Thymus (tissue), 11 donors: Measurements from ENCODE around the gene SHC4. TPM values are rescaled to one million over a fixed set of nuclear protein-coding genes. Genes with fewer than 3 reads are reported as not detected.
"Not testable (repeated sequence)": the region's sequence is repeated elsewhere in the genome, so short reads cannot be mapped to it uniquely, and the experiment has no call there.

Source experiments
- DNase-seq, 9 donors: peaks; one replicate each; pipeline ENCODE4 v3.0.0-alpha.2; 2013; ENCODE audit warnings: low spot score in 9 of 9, low read depth in 6 of 9, missing footprints in 1 of 9
- H3K27ac ChIP-seq, 2 donors: one replicate each; pipeline ENCODE4 v1.5.1; 2013; ENCODE audit warnings: control low read depth in 1 of 2, low read depth in 1 of 2, low read length in 1 of 2, mild to moderate bottlenecking in 1 of 2, moderate library complexity in 1 of 2
- H3K27me3 ChIP-seq, 2 donors: one replicate each; pipeline ENCODE4 v1.5.1; 2013; ENCODE audit warnings: low read length in 1 of 2; ENCODE audit not compliant: control insufficient read depth in 2 of 2, insufficient read depth in 1 of 2
- H3K36me3 ChIP-seq, 2 donors: one replicate each; pipeline ENCODE4 v1.5.1; 2013; ENCODE audit warnings: low read length in 1 of 2, mild to moderate bottlenecking in 1 of 2, moderate library complexity in 1 of 2; ENCODE audit not compliant: control insufficient read depth in 2 of 2, insufficient read depth in 2 of 2
- H3K4me1 ChIP-seq, 2 donors: one replicate each; pipeline ENCODE4 v1.5.1; 2013; ENCODE audit warnings: low read length in 2 of 2; ENCODE audit not compliant: control insufficient read depth in 2 of 2, insufficient read depth in 2 of 2
- H3K4me3 ChIP-seq, 2 donors: one replicate each; pipeline ENCODE4 v1.5.1; 2013; ENCODE audit warnings: low read length in 2 of 2, control low read depth in 1 of 2, mild to moderate bottlenecking in 1 of 2
- H3K9me3 ChIP-seq, 2 donors: one replicate each; pipeline ENCODE4 v1.5.1; 2013; ENCODE audit warnings: low read length in 1 of 2, mild to moderate bottlenecking in 1 of 2; ENCODE audit not compliant: control insufficient read depth in 2 of 2, insufficient read depth in 1 of 2
- WGBS: extraction: QIAGEN DNeasy Blood & Tissue Kit; methylation state at CpG from one replicate; pipeline ENCODE4 v1.1.7; 2013; 5-methylcytosine and 5-hydroxymethylcytosine counted together
- polyA plus RNA-seq: library from polyadenylated mRNA; stranded (reverse); fragments of 200-250 nt; gene quantifications from one replicate; pipeline ENCODE4 v1.2.3, GENCODE V29; 2013
- total RNA-seq: library from RNA; stranded (reverse); fragments of 120-200 nt; gene quantifications from one replicate; pipeline ENCODE4 v1.2.4, GENCODE V29; 2013
- donor health status: healthy.

SHC4 gene
- total and polyA plus RNA-seq, 2 donors = 0.64 to 0.94 TPM

DNA sequence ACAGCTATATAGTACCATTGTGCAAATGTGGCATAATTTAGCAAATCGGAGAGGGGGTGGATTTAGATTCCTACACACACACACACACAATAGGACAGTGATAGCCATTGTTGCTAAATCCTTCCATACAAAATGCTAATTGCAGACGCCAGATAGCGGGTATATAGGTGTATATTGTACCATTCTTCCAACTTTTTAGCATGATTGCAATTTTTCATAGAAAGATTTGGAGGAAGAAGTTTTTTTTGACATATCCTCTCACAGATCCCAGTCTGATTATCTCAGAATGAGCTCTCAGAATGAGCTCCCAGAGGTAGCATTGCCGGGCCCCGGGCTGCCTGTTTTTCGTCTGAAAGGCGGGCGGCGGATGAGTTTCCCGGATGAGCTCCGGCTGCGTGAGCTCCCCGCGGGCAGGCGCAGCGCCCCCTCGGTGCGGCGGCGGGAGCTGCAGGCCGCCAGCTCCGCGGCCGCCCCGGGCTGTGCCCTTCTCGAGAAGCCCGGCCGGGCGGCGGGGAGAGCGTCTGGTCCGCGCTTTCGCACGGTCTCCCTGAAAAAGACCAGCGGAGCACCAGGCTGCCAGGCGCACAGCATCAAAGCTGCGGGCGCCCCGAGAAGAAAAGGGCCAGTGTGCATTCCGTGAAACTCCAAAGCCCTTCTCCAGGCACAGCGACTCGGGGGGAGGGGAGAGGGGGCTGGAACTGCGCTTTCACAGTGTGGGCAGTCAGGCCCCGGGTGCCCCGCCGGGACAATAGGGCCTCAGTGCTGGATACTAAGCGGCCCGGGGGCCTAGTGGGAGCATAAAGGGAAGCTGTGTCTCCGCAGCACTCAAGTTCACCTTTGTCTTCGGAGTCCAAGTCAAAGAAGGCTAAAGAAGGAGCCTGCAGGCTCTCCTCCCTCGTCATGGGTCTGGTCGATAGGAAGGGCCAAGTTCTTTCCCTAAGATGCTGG, 12.0 kb upstream of the SHC4 start:
- Histone ChIP-seq H3K4me3 (peak overlapping the region; percentile 52 to 57), H3K9me3 (no peaks in the 10 kb centered on the region), H3K27ac (peak overlapping the region in 1 of 2 donors; percentile 61), H3K4me1 (peaks cover 0 to 3% of the 10 kb centered on the region in 2 donors), H3K27me3 (peaks cover 0 to 7% of the 10 kb centered on the region in 2 donors), H3K36me3 (no peaks in the 10 kb centered on the region)
- WGBS = 10% methylated on average over 53 of the region's 53 CpGs
- DNase-seq = peak in 8 of 9 donors; percentile 44 to 88 (median 68)

GRCh38 chr15:48974882-48975281, 11.2 kb upstream of the SHC4 start:
- no peaks in the 10 kb centered on the region for H3K36me3 ChIP-seq
- peaks cover 0 to 3% of the 10 kb centered on the region in 2 donors for H3K4me1 ChIP-seq
- no peak overlapping the region for H3K4me3 ChIP-seq
- H3K9me3 ChIP-seq = no peaks in the 10 kb centered on the region
- no peak for DNase-seq
- no peak overlapping the region for H3K27ac ChIP-seq
- 79% methylated on average over 2 of the region's 2 CpGs for WGBS
- peaks cover 0 to 7% of the 10 kb centered on the region in 2 donors for H3K27me3 ChIP-seq

DNA sequence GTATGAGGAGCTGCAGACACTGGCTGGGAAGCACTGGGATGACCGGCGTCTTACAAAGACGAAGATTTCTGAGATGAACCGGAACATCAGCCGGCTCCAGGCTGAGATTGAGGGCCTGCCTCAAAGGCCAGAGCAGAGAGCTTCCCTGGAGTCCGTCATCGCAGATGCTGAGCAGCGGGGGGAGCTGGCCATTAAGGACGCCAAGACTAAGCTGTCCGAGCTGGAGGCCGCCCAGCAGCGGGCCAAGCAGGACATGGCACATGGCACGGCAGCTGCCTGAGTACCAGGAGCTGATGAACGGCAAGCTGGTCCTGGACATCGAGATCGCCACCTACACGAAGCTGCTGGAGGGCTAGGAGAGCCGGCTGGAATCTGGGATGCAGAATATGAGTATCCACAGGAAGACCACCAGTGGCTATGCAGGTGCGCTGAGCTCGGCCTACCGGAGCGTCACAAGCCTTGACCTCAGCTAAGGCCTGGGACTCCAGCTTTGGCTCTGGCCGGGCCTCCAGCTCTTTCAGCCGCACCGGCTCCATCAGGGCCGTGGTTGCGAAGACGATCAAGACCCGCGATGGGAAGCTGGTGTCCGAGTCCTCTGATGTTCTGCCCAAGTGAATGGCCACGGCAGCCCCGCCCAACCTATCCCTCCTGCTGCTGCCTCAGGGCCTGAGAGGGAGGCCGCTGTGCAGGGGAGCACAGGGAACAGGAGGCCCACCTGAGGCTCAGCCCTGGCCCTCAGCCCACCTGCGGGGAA, 9.2 kb upstream of the SHC4 start:
- Histone ChIP-seq H3K27me3 (peaks cover 0 to 7% of the 10 kb centered on the region in 2 donors), H3K4me1 (peaks cover 0 to 3% of the 10 kb centered on the region in 2 donors), H3K9me3 (no peaks in the 10 kb centered on the region), H3K36me3 (no peaks in the 10 kb centered on the region), H3K4me3 (no peak overlapping the region), H3K27ac (no peak overlapping the region)
- no peak for DNase-seq
- WGBS = 97% methylated on average over 35 of the region's 35 CpGs

- not testable (repeated sequence) for DNase-seq
These were observed 7.2 kb upstream of the SHC4 start for GRCh38 chr15:48970926-48971325.

GRCh38 chr15:48968066-48968465, 4.3 kb upstream of the SHC4 start:
- no peak overlapping the region for H3K4me3 ChIP-seq
- H3K27me3 ChIP-seq = peaks cover 17 to 26% of the 10 kb centered on the region in 2 donors
- H3K27ac ChIP-seq = no peak overlapping the region
- peaks cover 11 to 21% of the 10 kb centered on the region in 2 donors for H3K4me1 ChIP-seq
- DNase-seq = no peak
- no peaks in the 10 kb centered on the region for H3K36me3 ChIP-seq
- 96% methylated on average over 4 of the region's 4 CpGs for WGBS
- peaks cover 0 to 2% of the 10 kb centered on the region in 2 donors for H3K9me3 ChIP-seq

More at GRCh38 chr15:48970926-48971325, 7.2 kb upstream of the SHC4 start:
- not testable (repeated sequence) for H3K27ac ChIP-seq, H3K4me1 ChIP-seq, H3K27me3 ChIP-seq, H3K4me3 ChIP-seq, H3K9me3 ChIP-seq, H3K36me3 ChIP-seq
- WGBS = 91% methylated on average over 1 of the region's 1 CpG

DNA sequence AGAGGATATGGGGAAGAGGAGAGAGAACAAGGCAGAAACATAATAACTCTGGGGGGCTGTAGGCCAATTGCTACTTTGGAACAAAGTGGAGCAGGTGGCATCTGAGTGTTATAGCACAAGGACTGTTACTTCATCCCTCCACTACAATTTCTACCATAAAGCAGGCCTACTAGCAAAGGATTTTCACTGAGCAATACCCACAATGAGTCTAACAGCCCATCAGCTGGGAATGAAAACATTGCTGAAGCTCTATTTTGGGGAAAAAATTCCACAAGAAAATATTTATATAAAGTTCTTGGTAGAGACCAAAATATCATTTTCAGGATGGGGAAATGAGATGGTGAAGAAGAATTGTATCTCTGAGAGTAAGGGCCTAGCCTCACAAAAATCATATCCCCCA, 3.6 kb upstream of the SHC4 start:
- Histone ChIP-seq H3K27ac (no peak overlapping the region), H3K4me3 (no peak overlapping the region), H3K9me3 (peaks cover 0 to 6% of the 10 kb centered on the region in 2 donors), H3K36me3 (no peaks in the 10 kb centered on the region), H3K27me3 (peaks cover 20 to 33% of the 10 kb centered on the region in 2 donors), H3K4me1 (peaks cover 12 to 25% of the 10 kb centered on the region in 2 donors)
- no peak for DNase-seq

GRCh38 chr15:48966595-48967301, 3.0 kb upstream of the SHC4 start:
- no peaks in the 10 kb centered on the region for H3K36me3 ChIP-seq
- peaks cover 12 to 25% of the 10 kb centered on the region in 2 donors for H3K4me1 ChIP-seq
- peaks cover 0 to 6% of the 10 kb centered on the region in 2 donors for H3K9me3 ChIP-seq
- H3K4me3 ChIP-seq = no peak overlapping the region
- H3K27ac ChIP-seq = peak overlapping the region in 1 of 2 donors; percentile 80
- WGBS = 31% methylated on average over 2 of the region's 2 CpGs
- DNase-seq = peak in 5 of 9 donors; percentile 33 to 79 (median 39)
- H3K27me3 ChIP-seq = peaks cover 21 to 39% of the 10 kb centered on the region in 2 donors

GRCh38 chr15:48965972-48966371, 2.3 kb upstream of the SHC4 start:
- DNase-seq = peak in 1 of 9 donors; percentile 31
- Histone ChIP-seq H3K4me3 (no peak overlapping the region), H3K27ac (no peak overlapping the region), H3K36me3 (no peaks in the 10 kb centered on the region), H3K4me1 (peaks cover 12 to 25% of the 10 kb centered on the region in 2 donors), H3K27me3 (peaks cover 24 to 45% of the 10 kb centered on the region in 2 donors), H3K9me3 (peaks cover 0 to 6% of the 10 kb centered on the region in 2 donors)
